HG03139 (cell line): ENCODE data around the gene KIF21A.

Source experiments
- ATAC-seq: cut with Tn5 transposase; IDR thresholded peaks from one replicate; pipeline ENCODE4 v1.9.1; 2021; ENCODE audit not compliant: unreplicated experiment

The KIF21A gene

GRCh38 chr12:39431797-39432196 lies 11.1 kb downstream of the KIF21A start:
- no peak for ATAC-seq

GRCh38 chr12:39431002-39431796 lies 11.7 kb downstream of the KIF21A start:
- ATAC-seq: no peak

GRCh38 chr12:39429809-39430208 lies 13.1 kb downstream of the KIF21A start:
- ATAC-seq: no peak

- ATAC-seq: no peak
Measured at GRCh38 chr12:39427360-39427808, 15.5 kb downstream of the KIF21A start.

- ATAC-seq: no peak
Measured at GRCh38 chr12:39426636-39427240, 16.2 kb downstream of the KIF21A start.

- ATAC-seq: no peak
Measured at GRCh38 chr12:39420043-39420442, 22.9 kb downstream of the KIF21A start.

- no peak for ATAC-seq
Measured at GRCh38 chr12:39419471-39419870, 23.4 kb downstream of the KIF21A start.

GRCh38 chr12:39417916-39418315 lies 25.0 kb downstream of the KIF21A start:
- ATAC-seq: no peak

- ATAC-seq: no peak
Measured at GRCh38 chr12:39413836-39414771, 28.8 kb downstream of the KIF21A start.

GRCh38 chr12:39412210-39412609 lies 30.7 kb downstream of the KIF21A start:
- no peak for ATAC-seq

- ATAC-seq: no peak
Measured at GRCh38 chr12:39406262-39406661, 36.7 kb downstream of the KIF21A start.

- ATAC-seq: no peak
Measured at GRCh38 chr12:39405580-39405979, 37.3 kb downstream of the KIF21A start.

- ATAC-seq: no peak
Measured at GRCh38 chr12:39404000-39404399, 38.9 kb downstream of the KIF21A start.

- no peak for ATAC-seq
Measured at GRCh38 chr12:39403376-39403775, 39.5 kb downstream of the KIF21A start.

- ATAC-seq: no peak
Measured at GRCh38 chr12:39402922-39403321, 40.0 kb downstream of the KIF21A start.

GRCh38 chr12:39401459-39401858 lies 41.5 kb downstream of the KIF21A start:
- ATAC-seq: no peak

GRCh38 chr12:39395866-39396265 lies 47.1 kb downstream of the KIF21A start:
- no peak for ATAC-seq

GRCh38 chr12:39393890-39394289 lies 49.0 kb downstream of the KIF21A start:
- ATAC-seq: no peak

GRCh38 chr12:39393179-39393578 lies 49.7 kb downstream of the KIF21A start:
- ATAC-seq: no peak

GRCh38 chr12:39392154-39392925 lies 50.6 kb downstream of the KIF21A start:
- ATAC-seq: no peak

- ATAC-seq: no peak
Measured at GRCh38 chr12:39390752-39391151, 52.2 kb downstream of the KIF21A start.
